Endodermal cell (in vitro differentiated cells): ENCODE measurements around the gene ZNF385A. TPM values are rescaled to one million over a fixed set of nuclear protein-coding genes. Genes with fewer than 3 reads are reported as not detected.

ENCODE experiments used
- DNase-seq: peaks from one replicate; pipeline ENCODE4 v3.0.0-alpha.2; 2017
- H3K27ac ChIP-seq: 2 replicates; pipeline ENCODE4 v1.5.1; 2013; ENCODE audit warnings: mild to moderate bottlenecking, low read depth, low read length, moderate library complexity
- H3K27me3 ChIP-seq: 2 replicates; pipeline ENCODE4 v1.6.1; 2013; ENCODE audit warnings: mild to moderate bottlenecking, low read length, moderate library complexity; ENCODE audit not compliant: insufficient read depth, control insufficient read depth, poor library complexity, severe bottlenecking
- H3K36me3 ChIP-seq: 2 replicates; pipeline ENCODE4 v1.7.0; 2013; ENCODE audit warnings: mild to moderate bottlenecking, low read length, moderate library complexity; ENCODE audit not compliant: control insufficient read depth, insufficient read depth
- H3K4me1 ChIP-seq: one replicate; pipeline ENCODE4 v1.7.0; 2013; ENCODE audit warnings: low read length; ENCODE audit not compliant: control insufficient read depth, insufficient read depth
- H3K4me3 ChIP-seq: 2 replicates; pipeline ENCODE4 v1.5.1; 2013; ENCODE audit warnings: mild to moderate bottlenecking, low read length, moderate library complexity
- H3K9ac ChIP-seq: 2 replicates; pipeline ENCODE4 v1.6.1; 2013; ENCODE audit warnings: mild to moderate bottlenecking, low read length, moderate library complexity; ENCODE audit not compliant: poor library complexity, severe bottlenecking; ENCODE audit errors: extremely low read depth
- H3K9me3 ChIP-seq: 2 replicates; pipeline ENCODE4 v1.6.1; 2013; ENCODE audit warnings: mild to moderate bottlenecking, low read length, moderate library complexity; ENCODE audit not compliant: control insufficient read depth
- H3K27ac Mint-ChIP-seq: 2 replicates; pipeline ENCODE4 v1.8.0; 2020; ENCODE audit warnings: mixed read lengths
- H3K27me3 Mint-ChIP-seq: 2 replicates; pipeline ENCODE4 v1.8.0; 2021; ENCODE audit warnings: mild to moderate bottlenecking, mixed read lengths; ENCODE audit not compliant: insufficient read depth
- H3K36me3 Mint-ChIP-seq: 2 replicates; pipeline ENCODE4 v1.8.0; 2020; ENCODE audit warnings: low read depth, mixed read lengths
- H3K4me1 Mint-ChIP-seq: 2 replicates; pipeline ENCODE4 v1.8.0; 2020; ENCODE audit warnings: mixed read lengths
- H3K4me3 Mint-ChIP-seq: 2 replicates; pipeline ENCODE4 v1.8.0; 2020; ENCODE audit warnings: mild to moderate bottlenecking, moderate library complexity, mixed read lengths
- H3K9me3 Mint-ChIP-seq: 2 replicates; pipeline ENCODE4 v1.8.0; 2020; ENCODE audit warnings: mild to moderate bottlenecking, mixed read lengths
- CTCF ChIP-seq: fragments of 200-600 bp; sonication (generic); conservative IDR thresholded peaks from 2 replicates; pipeline ENCODE4 v1.5.0; 2021; ENCODE audit warnings: antibody characterized with exemption, mild to moderate bottlenecking
- WGBS, 2 experiments: methylation state at CpG; one replicate each; pipeline versions ENCODE4 v1.1.5 to v1.1.7; 2013; ENCODE audit warnings: missing lambda C conversion rate in 2 of 2, mixed read lengths in 1 of 2; ENCODE audit not compliant: insufficient coverage in 1 of 2, insufficient read length in 1 of 2; 5-methylcytosine and 5-hydroxymethylcytosine counted together
- total RNA-seq, 2 donors: library from RNA; stranded (reverse); fragmentation: NEBNext Ultra II Directional in 1 of 2; extraction: Animal tissue kit (Norgen Biotek cat#: 25700) in 1 of 2; gene quantifications; 2 replicates in 1 of 2; 3 replicates in 1 of 2; pipeline ENCODE4 v1.2.1, GENCODE V29; 2021

ZNF385A gene
- total RNA-seq, 2 donors from 2014 or later: 10.5 to 16.3 TPM

DNA sequence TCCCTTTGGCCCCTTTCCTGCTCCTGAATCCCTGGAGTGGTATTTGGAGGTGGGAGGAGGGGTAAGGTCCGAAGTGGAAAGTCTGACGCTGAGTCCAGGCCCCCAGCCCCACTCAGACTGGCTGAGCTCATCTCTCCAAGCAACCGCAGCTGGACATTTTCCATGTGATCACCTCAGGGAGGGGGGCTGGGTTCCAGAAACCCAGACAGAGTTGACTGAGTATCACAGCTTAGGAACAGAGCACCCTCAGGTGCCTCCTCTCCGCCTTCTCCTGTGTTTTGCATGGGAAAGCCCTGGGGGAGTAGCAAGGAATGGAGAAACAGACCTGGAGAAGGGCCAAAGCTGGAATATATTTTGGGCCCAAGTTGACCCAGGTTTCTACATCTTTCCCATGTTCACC lies 42.6 kb upstream of the ZNF385A start:
- H3K36me3 Mint-ChIP-seq: no peaks in the 10 kb centered on the region
- H3K4me1 Mint-ChIP-seq: peaks cover 74% of the 10 kb centered on the region
- 93 to 96% methylated on average over 3 to 4 of the region's 4 CpGs for WGBS, 2 experiments

DNA sequence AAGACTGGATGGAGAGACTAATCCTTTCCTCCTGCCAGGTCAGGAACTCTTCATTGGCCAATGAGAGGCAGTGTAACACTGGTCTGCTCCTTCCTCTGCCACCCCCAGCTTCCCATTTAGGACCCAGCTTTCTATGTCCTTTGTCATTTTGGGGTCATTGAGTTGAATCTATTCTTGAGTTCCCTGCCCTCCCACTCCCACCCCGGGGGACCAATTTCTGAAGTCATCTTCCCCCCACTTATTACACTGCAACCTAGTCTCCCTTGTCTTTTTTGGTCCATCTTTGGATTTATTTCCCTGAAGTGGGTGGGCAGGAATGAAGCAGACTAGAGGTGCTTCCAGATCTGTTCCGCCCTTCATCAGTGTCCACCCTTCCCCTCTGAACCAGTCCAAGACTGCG lies 42.2 kb upstream of the ZNF385A start:
- no peak for TF ChIP-seq CTCF
- Mint-ChIP-seq H3K4me3 (no peak overlapping the region), H3K36me3 (no peaks in the 10 kb centered on the region), H3K4me1 (peaks cover 74% of the 10 kb centered on the region), H3K27me3 (peaks cover 25% of the 10 kb centered on the region), H3K9me3 (no peaks in the 10 kb centered on the region), H3K27ac (no peak overlapping the region)
- DNase-seq: no peak
- Histone ChIP-seq H3K27me3 (peaks cover 23% of the 10 kb centered on the region), H3K4me3 (no peak overlapping the region), H3K4me1 (peaks cover 12% of the 10 kb centered on the region), H3K9me3 (no peaks in the 10 kb centered on the region), H3K27ac (no peak overlapping the region), H3K9ac (no peak overlapping the region), H3K36me3 (no peaks in the 10 kb centered on the region)
- WGBS, 2 experiments: 100% methylated on average over 3 of the region's 3 CpGs; no CpG with 5 or more reads in 1 of the 2 experiments

More for the DNA sequence above, 42.6 kb upstream of the ZNF385A start:
- H3K27ac ChIP-seq: no peak overlapping the region
- peak overlapping the region; percentile 10 for H3K4me3 ChIP-seq
- Mint-ChIP-seq H3K4me3 (no peak overlapping the region), H3K27me3 (peaks cover 25% of the 10 kb centered on the region), H3K27ac (no peak overlapping the region), H3K9me3 (no peaks in the 10 kb centered on the region)
- no peak overlapping the region for H3K9ac ChIP-seq
- no peaks in the 10 kb centered on the region for H3K9me3 ChIP-seq
- no peak for TF ChIP-seq CTCF
- H3K4me1 ChIP-seq: peaks cover 12% of the 10 kb centered on the region
- H3K36me3 ChIP-seq: no peaks in the 10 kb centered on the region
- DNase-seq: no peak
- H3K27me3 ChIP-seq: peaks cover 23% of the 10 kb centered on the region

GRCh38 chr12:54425702-54426101 lies 41.2 kb upstream of the ZNF385A start:
- no peak overlapping the region for H3K27ac ChIP-seq
- no peaks in the 10 kb centered on the region for H3K36me3 Mint-ChIP-seq
- no peaks in the 10 kb centered on the region for H3K36me3 ChIP-seq
- DNase-seq: peak; percentile 66
- H3K9me3 Mint-ChIP-seq: no peaks in the 10 kb centered on the region
- WGBS, 2 experiments: 63% methylated on average over 2 of the region's 2 CpGs; no CpG with 5 or more reads in 1 of the 2 experiments
- H3K4me1 ChIP-seq: peaks cover 16% of the 10 kb centered on the region
- no peak overlapping the region for H3K4me3 ChIP-seq
- H3K27me3 Mint-ChIP-seq: peaks cover 25% of the 10 kb centered on the region
- H3K9ac ChIP-seq: no peak overlapping the region
- H3K4me3 Mint-ChIP-seq: no peak overlapping the region
- no peak overlapping the region for H3K27ac Mint-ChIP-seq
- no peaks in the 10 kb centered on the region for H3K9me3 ChIP-seq
- peaks cover 23% of the 10 kb centered on the region for H3K27me3 ChIP-seq
- H3K4me1 Mint-ChIP-seq: peaks cover 74% of the 10 kb centered on the region
- TF ChIP-seq CTCF: no peak
